ENCODE measurements around the gene RAD54L2. TPM values are rescaled to one million over a fixed set of nuclear protein-coding genes. Genes with fewer than 3 reads are reported as not detected.
A peak's percentile ranks its signal among the peaks of the same experiment; 100 is the strongest.

RAD54L2 gene, protein sequence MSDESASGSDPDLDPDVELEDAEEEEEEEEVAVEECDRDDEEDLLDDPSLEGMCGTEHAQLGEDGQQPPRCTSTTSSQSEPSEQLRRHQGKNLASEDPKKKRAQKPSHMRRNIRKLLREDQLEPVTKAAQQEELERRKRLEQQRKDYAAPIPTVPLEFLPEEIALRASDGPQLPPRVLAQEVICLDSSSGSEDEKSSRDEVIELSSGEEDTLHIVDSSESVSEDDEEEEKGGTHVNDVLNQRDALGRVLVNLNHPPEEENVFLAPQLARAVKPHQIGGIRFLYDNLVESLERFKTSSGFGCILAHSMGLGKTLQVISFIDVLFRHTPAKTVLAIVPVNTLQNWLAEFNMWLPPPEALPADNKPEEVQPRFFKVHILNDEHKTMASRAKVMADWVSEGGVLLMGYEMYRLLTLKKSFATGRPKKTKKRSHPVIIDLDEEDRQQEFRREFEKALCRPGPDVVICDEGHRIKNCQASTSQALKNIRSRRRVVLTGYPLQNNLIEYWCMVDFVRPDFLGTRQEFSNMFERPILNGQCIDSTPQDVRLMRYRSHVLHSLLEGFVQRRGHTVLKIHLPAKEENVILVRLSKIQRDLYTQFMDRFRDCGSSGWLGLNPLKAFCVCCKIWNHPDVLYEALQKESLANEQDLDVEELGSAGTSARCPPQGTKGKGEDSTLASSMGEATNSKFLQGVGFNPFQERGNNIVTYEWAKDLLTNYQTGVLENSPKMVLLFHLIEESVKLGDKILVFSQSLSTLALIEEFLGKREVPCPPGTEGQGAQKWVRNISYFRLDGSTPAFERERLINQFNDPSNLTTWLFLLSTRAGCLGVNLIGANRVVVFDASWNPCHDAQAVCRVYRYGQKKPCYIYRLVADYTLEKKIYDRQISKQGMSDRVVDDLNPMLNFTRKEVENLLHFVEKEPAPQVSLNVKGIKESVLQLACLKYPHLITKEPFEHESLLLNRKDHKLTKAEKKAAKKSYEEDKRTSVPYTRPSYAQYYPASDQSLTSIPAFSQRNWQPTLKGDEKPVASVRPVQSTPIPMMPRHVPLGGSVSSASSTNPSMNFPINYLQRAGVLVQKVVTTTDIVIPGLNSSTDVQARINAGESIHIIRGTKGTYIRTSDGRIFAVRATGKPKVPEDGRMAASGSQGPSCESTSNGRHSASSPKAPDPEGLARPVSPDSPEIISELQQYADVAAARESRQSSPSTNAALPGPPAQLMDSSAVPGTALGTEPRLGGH (N-terminal part only)
- total RNA-seq (2021; ENCODE audit: unreplicated experiment): 18.9 TPM
- 4.4 TPM for polyA plus RNA-seq (2012; ENCODE audit: insufficient read length)
- Bru-seq, nascent RNA: percentile 65 among the genes with signal in this experiment
- percentile 70 among the genes with signal in this experiment for BruChase-seq, experiment 1, labeled RNA remaining after a 2-hour chase
- percentile 77 among the genes with signal in this experiment for BruChase-seq, experiment 2, labeled RNA remaining after a 6-hour chase
- long read RNA-seq, full-length matches to known transcripts: 2 of 16 reads
- long read RNA-seq, partial matches to known transcripts: 4 of 16 reads
- long read RNA-seq, other reads (novel, unspliced or antisense): 10 of 16 reads

DNA sequence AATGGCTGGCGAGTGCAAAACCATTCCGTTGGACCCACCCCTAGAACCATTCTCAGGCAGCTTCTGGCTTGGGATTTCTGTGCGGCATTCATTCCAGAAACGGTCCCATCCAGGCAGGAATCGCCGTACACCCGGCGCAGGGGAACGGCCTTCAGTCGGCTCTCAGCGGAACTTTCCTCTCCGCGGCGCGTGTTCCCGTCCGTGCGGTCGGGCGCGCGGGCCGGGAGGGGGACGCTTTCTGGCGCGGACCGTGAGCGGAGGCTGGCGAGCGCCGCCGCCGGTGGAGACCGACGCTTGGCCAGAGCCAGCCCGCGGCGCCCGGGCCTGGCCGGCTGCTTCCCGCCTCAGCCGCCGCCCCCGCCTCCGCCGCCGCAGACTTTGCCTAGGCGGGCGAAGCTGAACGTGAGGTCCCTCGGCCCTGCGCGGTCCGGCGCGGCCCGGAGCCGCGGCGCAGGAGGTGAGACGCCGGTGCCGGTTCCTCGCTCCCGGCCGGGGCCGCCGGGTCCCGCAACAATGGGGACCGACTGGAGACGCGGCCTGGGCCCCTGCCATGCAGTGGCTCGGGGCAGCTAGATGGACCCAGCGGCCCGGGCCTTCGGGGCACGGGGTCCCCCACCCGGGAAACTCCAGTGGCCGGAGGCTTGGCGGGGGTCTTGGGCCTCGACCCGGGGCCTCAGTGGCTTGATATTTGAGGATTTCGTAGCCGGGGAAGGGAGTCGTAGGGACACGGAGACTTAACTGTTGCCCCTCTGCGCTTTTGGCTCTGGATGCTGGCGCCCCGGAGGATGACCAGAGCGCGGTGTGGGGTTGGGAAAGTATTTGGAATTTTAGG, at the start of gene RAD54L2:
TSS of gene RAD54L2 (plus strand) at position 261 of the 832 bp plus-strand sequence. CDS start 51,702 bp downstream, outside the sequence.
- TF ChIP-seq, protein P1, sequence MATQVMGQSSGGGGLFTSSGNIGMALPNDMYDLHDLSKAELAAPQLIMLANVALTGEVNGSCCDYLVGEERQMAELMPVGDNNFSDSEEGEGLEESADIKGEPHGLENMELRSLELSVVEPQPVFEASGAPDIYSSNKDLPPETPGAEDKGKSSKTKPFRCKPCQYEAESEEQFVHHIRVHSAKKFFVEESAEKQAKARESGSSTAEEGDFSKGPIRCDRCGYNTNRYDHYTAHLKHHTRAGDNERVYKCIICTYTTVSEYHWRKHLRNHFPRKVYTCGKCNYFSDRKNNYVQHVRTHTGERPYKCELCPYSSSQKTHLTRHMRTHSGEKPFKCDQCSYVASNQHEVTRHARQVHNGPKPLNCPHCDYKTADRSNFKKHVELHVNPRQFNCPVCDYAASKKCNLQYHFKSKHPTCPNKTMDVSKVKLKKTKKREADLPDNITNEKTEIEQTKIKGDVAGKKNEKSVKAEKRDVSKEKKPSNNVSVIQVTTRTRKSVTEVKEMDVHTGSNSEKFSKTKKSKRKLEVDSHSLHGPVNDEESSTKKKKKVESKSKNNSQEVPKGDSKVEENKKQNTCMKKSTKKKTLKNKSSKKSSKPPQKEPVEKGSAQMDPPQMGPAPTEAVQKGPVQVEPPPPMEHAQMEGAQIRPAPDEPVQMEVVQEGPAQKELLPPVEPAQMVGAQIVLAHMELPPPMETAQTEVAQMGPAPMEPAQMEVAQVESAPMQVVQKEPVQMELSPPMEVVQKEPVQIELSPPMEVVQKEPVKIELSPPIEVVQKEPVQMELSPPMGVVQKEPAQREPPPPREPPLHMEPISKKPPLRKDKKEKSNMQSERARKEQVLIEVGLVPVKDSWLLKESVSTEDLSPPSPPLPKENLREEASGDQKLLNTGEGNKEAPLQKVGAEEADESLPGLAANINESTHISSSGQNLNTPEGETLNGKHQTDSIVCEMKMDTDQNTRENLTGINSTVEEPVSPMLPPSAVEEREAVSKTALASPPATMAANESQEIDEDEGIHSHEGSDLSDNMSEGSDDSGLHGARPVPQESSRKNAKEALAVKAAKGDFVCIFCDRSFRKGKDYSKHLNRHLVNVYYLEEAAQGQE (IDR thresholded peaks at IDR 0.05; ENCODE audit: insufficient read depth in 1 of 2, low read depth in 2 of 2, low read length in 1 of 2): no peak
- peak; percentile 62; the same call in 1 of the 2 replicates for TF ChIP-seq CTCF (IDR thresholded peaks at IDR 0.05)
- TF ChIP-seq TCF7L2 (IDR thresholded peaks at IDR 0.05; ENCODE audit: low read depth, low read length): no peak
- TF ChIP-seq POLR2AphosphoS5 (IDR thresholded peaks at IDR 0.05; ENCODE audit: low read depth, low read length): peak; percentile 63
- TF ChIP-seq SIN3A (IDR thresholded peaks at IDR 0.05; ENCODE audit: borderline replicate concordance, insufficient read depth, low read depth, low read length): peak; percentile 81; the same call in 1 of the 2 replicates
- ChIA-PET POLR2A (interaction anchor here (0.5 to 1.0 kb wide), 3 partner anchors 39 to 747 kb away, joined by 3 to 7 read pairs (median 3); partner anchors contain the start of gene DCAF1), CTCF (interaction anchor here (1.0 kb wide), 1 partner anchor 39 kb away, joined by 4 read pairs; the partner anchor contains the start of gene DCAF1)
- intact Hi-C loops (cut with micrococcal nuclease; ENCODE audit: unreplicated experiment): no loop called here
- H3K27me3 ChIP-seq (ENCODE audit: control insufficient read depth, insufficient read depth, low read length): no peaks in the 10 kb centered on the region
- no peak for DNase-seq (ENCODE audit: low read depth, low spot score)
- peak within 1 kb of the TSS; percentile 83 to 86 for H3K4me3 ChIP-seq (ENCODE audit: low read depth in 2 of 2, low read length in 2 of 2)
- peaks cover 3% of the 10 kb centered on the region; the same call in 1 of the 2 replicates for H3K36me3 ChIP-seq (ENCODE audit: control insufficient read depth, insufficient read depth, low read length)
- H3K27ac ChIP-seq (ENCODE audit: low read length): peak within 1 kb of the TSS; percentile 81
- ATAC-seq: peak; percentile 97
- BruUV-seq (replicated peaks): no TSS peak
- no peaks in the 10 kb centered on the region for H3K4me1 ChIP-seq (ENCODE audit: control insufficient read depth, insufficient read depth, low read length)
- no peaks in the 10 kb centered on the region for H3K9me3 ChIP-seq (ENCODE audit: control insufficient read depth, insufficient read depth, low read depth, low read length)
- in situ Hi-C loops (cut with HindIII; ENCODE audit: low pct_unique_long_range_greater_than_20kb, low sequenced_read_pairs): no loop called here

Measured in Panc1 (cell line).